PC-9 (cell line): ENCODE data around the gene OAF. TPM values are rescaled to one million over a fixed set of nuclear protein-coding genes. Genes with fewer than 3 reads are reported as not detected.

ENCODE experiments used
- BruUV-seq: library from RNA; stranded (reverse); fragments of 400-500 nt; replicated peaks from 2 replicates; lab custom pipeline; 2021; lab: Mats Ljungman, UMichigan
- CTCF ChIA-PET: fragments of 300-600 bp; sonication (Branson Sonifier 250); formaldehyde crosslinking; loops from one replicate; lab custom pipeline; 2022; ENCODE audit warnings: antibody characterized with exemption; lab: Charles Lee
- POLR2A ChIA-PET: fragments of 300-600 bp; sonication (Branson Sonifier 250); formaldehyde crosslinking; loops from one replicate; lab custom pipeline; 2022; ENCODE audit warnings: antibody characterized with exemption; ENCODE audit not compliant: unreplicated experiment; lab: Charles Lee
- DNase-seq, 2 experiments: peaks; one replicate each; pipeline versions ENCODE4 v3.0.0 to v3.0.0-alpha.2; 2015 to 2022; ENCODE audit warnings: mixed read lengths in 1 of 2
- H2AFZ ChIP-seq: fragments of 200-600 bp; sonication (generic); 2 replicates; pipeline ENCODE4 v1.8.1; 2017; ENCODE audit warnings: antibody characterized with exemption
- H3F3A ChIP-seq: fragments of 200-600 bp; sonication (generic); 2 replicates; pipeline ENCODE4 v1.8.1; 2017; ENCODE audit warnings: antibody characterized with exemption, mild to moderate bottlenecking, low read depth; ENCODE audit not compliant: insufficient read depth
- H3K27ac ChIP-seq: fragments of 200-600 bp; sonication (generic); 2 replicates; pipeline ENCODE4 v1.6.1; 2016; ENCODE audit warnings: mixed run types
- H3K27me3 ChIP-seq: fragments of 200-600 bp; sonication (generic); 2 replicates; pipeline ENCODE4 v1.6.1; 2016; ENCODE audit warnings: low read depth, mixed run types; ENCODE audit not compliant: insufficient read depth
- H3K36me3 ChIP-seq: fragments of 200-600 bp; sonication (generic); 2 replicates; pipeline ENCODE4 v1.6.1; 2016; ENCODE audit warnings: low read depth, mixed run types
- H3K4me1 ChIP-seq: fragments of 200-600 bp; sonication (generic); replicated peaks from 2 replicates; pipeline ENCODE4 v1.6.1; 2016; ENCODE audit warnings: mixed run types; ENCODE audit not compliant: insufficient read depth
- H3K4me2 ChIP-seq: fragments of 200-600 bp; sonication (generic); 2 replicates; pipeline ENCODE4 v1.6.1; 2017; ENCODE audit warnings: mixed run types
- H3K4me3 ChIP-seq: fragments of 200-600 bp; sonication (generic); 2 replicates; pipeline ENCODE4 v1.6.1; 2016; ENCODE audit warnings: mixed run types
- H3K79me2 ChIP-seq: fragments of 200-600 bp; sonication (generic); 2 replicates; pipeline ENCODE4 v1.6.1; 2017; ENCODE audit warnings: low read depth, mixed run types
- H3K9me2 ChIP-seq: fragments of 200-600 bp; sonication (generic); 2 replicates; pipeline ENCODE4 v1.8.1; 2017; ENCODE audit warnings: mild to moderate bottlenecking; ENCODE audit not compliant: insufficient read depth
- H3K9me3 ChIP-seq: fragments of 200-600 bp; sonication (generic); 2 replicates; pipeline ENCODE4 v1.8.1; 2016; ENCODE audit warnings: low read depth; ENCODE audit not compliant: insufficient read depth
- H4K20me1 ChIP-seq: fragments of 200-600 bp; sonication (generic); 2 replicates; pipeline ENCODE4 v1.8.1; 2017; ENCODE audit not compliant: insufficient read depth
- EZH2 ChIP-seq: fragments of 200-600 bp; sonication (generic); IDR thresholded peaks from 2 replicates; pipeline ENCODE4 v1.8.0; 2017; ENCODE audit warnings: antibody characterized with exemption, low read depth
- intact Hi-C: fragments of 100-400 bp; cut with micrococcal nuclease; formaldehyde crosslinking; loops from one replicate; pipeline ENCODE4 v1.10.0; 2022; ENCODE audit not compliant: unreplicated experiment
- total RNA-seq: library from RNA; stranded (reverse); gene quantifications from 2 replicates; pipeline ENCODE4 v1.2.3, GENCODE V29; 2021
- TF ChIP-seq, protein P1 (sequence below): fragments of 200-600 bp; sonication (generic); conservative IDR thresholded peaks from 2 replicates; pipeline ENCODE4 v1.6.1; 2017; ENCODE audit warnings: mixed run types, antibody characterized with exemption, mild to moderate bottlenecking, moderate library complexity

OAF gene
- total RNA-seq, 1 experiment from 2014 or later = 45.6 TPM

DNA sequence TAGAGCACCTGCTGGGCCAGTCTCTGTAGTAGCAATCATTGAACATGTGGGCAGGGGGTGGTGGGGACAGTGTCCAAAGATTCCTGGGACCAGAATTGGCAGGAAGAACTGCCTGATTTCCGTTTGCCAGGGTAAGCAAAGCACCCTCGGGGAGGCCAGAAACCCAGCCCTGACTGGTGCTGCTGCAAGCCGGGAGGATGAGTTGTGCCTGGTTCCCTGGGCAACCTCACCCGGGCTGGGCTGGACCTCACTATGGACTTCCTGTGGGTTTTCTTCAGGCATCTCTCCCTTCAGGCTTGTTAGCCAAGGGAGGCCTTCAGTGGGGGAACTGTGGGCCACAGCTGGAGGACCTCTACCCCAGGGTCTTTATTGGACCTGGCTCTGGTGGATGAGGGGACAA, 21.1 kb downstream of the OAF start:
- H3K4me3 ChIP-seq = no peak overlapping the region
- BruUV-seq = no TSS peak

DNA sequence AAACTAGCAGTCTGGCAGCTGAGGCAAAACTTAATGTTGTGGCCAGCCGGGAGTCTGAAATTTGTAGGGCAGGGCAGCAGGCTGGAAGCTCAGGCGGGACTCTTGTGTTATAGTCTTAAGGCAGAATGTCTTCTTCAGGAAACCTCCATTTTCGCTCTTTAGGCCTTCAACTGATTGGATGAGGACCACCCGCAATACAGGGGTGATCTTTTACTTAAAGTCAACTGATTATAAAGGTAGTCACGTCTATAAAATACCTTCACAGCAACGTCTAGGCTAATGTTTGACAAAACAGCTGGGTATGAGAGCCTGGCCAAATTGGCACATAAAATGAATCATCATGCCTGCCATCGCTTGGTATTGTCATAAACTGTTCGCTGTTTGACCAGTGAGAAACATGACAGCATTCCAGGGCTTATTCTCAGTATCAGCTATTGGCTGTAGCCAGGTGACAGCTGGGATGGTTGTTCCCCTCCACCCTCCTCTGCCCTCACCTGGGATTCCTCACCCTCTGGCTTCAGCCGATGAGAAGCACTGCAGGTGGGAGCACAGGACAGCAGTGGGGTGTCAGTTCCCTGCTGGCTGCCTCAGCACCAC, 22.5 kb downstream of the OAF start:
- Histone ChIP-seq H3K79me2 (no peaks in the 10 kb centered on the region), H3K9me2 (no peaks in the 10 kb centered on the region), H3F3A (peaks cover 29% of the 10 kb centered on the region; the same call in 1 of the 2 replicates), H3K27ac (no peak overlapping the region), H3K27me3 (no peaks in the 10 kb centered on the region), H3K4me1 (peaks cover 15% of the 10 kb centered on the region), H4K20me1 (no peaks in the 10 kb centered on the region), H3K4me3 (no peak overlapping the region), H2AFZ (no peak overlapping the region), H3K9me3 (no peaks in the 10 kb centered on the region), H3K36me3 (no peaks in the 10 kb centered on the region), H3K4me2 (no peak overlapping the region)
- DNase-seq = no peak
- TF ChIP-seq EZH2 = no peak
- TF ChIP-seq, protein P1, sequence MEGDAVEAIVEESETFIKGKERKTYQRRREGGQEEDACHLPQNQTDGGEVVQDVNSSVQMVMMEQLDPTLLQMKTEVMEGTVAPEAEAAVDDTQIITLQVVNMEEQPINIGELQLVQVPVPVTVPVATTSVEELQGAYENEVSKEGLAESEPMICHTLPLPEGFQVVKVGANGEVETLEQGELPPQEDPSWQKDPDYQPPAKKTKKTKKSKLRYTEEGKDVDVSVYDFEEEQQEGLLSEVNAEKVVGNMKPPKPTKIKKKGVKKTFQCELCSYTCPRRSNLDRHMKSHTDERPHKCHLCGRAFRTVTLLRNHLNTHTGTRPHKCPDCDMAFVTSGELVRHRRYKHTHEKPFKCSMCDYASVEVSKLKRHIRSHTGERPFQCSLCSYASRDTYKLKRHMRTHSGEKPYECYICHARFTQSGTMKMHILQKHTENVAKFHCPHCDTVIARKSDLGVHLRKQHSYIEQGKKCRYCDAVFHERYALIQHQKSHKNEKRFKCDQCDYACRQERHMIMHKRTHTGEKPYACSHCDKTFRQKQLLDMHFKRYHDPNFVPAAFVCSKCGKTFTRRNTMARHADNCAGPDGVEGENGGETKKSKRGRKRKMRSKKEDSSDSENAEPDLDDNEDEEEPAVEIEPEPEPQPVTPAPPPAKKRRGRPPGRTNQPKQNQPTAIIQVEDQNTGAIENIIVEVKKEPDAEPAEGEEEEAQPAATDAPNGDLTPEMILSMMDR = no peak
- no TSS peak for BruUV-seq
- ChIA-PET POLR2A (interaction anchor here (0.6 kb wide), 1 partner anchor 691 kb away, joined by 3 read pairs; no protein-coding TSS in a partner anchor), CTCF (interaction anchor here (0.8 kb wide), 1 partner anchor 67 kb away, joined by 3 read pairs; no protein-coding TSS in a partner anchor)
- intact Hi-C loops = loop anchor here (10.0 kb wide), 3 partner anchors 451 to 961 kb away; no protein-coding TSS in a partner anchor

More for the DNA sequence above, 21.1 kb downstream of the OAF start:
- ChIA-PET CTCF (interaction anchor here (0.6 kb wide), 1 partner anchor 132 kb away, joined by 3 read pairs; no protein-coding TSS in a partner anchor), POLR2A (no interaction called here)
- TF ChIP-seq, protein P1 = no peak
- no peak for TF ChIP-seq EZH2
- no peak overlapping the region for H3K27ac ChIP-seq
- no peaks in the 10 kb centered on the region for H3K36me3 ChIP-seq
- intact Hi-C loops = loop anchor here (10.0 kb wide), 3 partner anchors 453 to 963 kb away; no protein-coding TSS in a partner anchor
- H3K9me2 ChIP-seq = no peaks in the 10 kb centered on the region
- no peaks in the 10 kb centered on the region for H3K79me2 ChIP-seq
- no peak for DNase-seq
- no peak overlapping the region for H2AFZ ChIP-seq
- peaks cover 33% of the 10 kb centered on the region; the same call in 1 of the 2 replicates for H3F3A ChIP-seq
- H3K27me3 ChIP-seq = no peaks in the 10 kb centered on the region
- no peak overlapping the region for H3K4me2 ChIP-seq
- no peaks in the 10 kb centered on the region for H3K9me3 ChIP-seq
- no peaks in the 10 kb centered on the region for H4K20me1 ChIP-seq
- peaks cover 15% of the 10 kb centered on the region for H3K4me1 ChIP-seq

DNA sequence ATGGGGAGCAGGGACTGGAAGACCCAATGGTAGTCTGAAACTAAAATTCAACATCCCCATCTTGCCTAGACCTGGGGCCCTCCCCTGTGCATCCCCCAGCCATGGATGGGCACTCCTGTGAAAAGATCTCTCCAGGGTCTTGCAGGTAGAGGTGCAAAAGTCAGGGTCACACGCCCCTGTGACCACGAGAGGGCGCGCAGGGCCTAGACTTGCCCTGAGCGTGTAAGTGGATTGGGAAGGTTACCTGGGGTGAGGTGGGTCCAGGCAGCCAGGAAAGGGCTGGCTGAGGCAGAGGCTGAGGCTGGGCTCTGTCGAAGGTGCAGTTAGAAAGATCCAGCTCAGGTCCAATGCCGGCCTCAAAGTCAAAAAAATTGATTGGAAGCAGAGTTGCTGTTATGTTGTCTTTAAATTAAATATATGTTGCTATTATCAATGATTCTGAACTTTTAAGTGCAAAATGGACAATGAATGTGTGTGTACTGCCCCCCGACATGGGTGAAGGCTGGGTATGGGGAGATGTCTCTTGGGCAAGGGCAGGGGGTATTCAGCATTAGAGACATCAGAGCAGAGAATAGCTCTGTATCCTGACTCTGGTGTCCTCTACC, 24.3 kb downstream of the OAF start:
- no peaks in the 10 kb centered on the region for H3K36me3 ChIP-seq
- H3F3A ChIP-seq = peaks cover 26% of the 10 kb centered on the region; the same call in 1 of the 2 replicates
- no peak overlapping the region for H2AFZ ChIP-seq
- H3K9me3 ChIP-seq = no peaks in the 10 kb centered on the region
- no peak for TF ChIP-seq EZH2
- TF ChIP-seq, protein P1 = peak; percentile 97
- CTCF ChIA-PET = interaction anchor here (1.5 to 2.7 kb wide), 3 partner anchors 65 to 69 kb away, joined by 5 to 22 read pairs (median 8); no protein-coding TSS in a partner anchor
- BruUV-seq = no TSS peak
- peak; percentile 70 to 77 for DNase-seq
- peaks cover 4% of the 10 kb centered on the region; the same call in 1 of the 2 replicates for H3K27me3 ChIP-seq
- no peaks in the 10 kb centered on the region for H3K9me2 ChIP-seq
- H4K20me1 ChIP-seq = no peaks in the 10 kb centered on the region
- POLR2A ChIA-PET = no interaction called here
- peaks cover 15% of the 10 kb centered on the region for H3K4me1 ChIP-seq
- no peaks in the 10 kb centered on the region for H3K79me2 ChIP-seq
- no peak overlapping the region for H3K27ac ChIP-seq
- intact Hi-C loops = loop anchor here (1.0 to 10.0 kb wide), 6 partner anchors 65 to 960 kb away; partner anchors contain the start of gene GRIK4
- H3K4me3 ChIP-seq = no peak overlapping the region
- H3K4me2 ChIP-seq = no peak overlapping the region
